ENCODE data around the gene DDX56. TPM values are rescaled to one million over a fixed set of nuclear protein-coding genes. Genes with fewer than 3 reads are reported as not detected.

Gene DDX56
- total RNA-seq, 1 donor from 2014 or later, result 29.6 TPM

GRCh38 chr7:44519546-44519945 is 54.2 kb downstream of the DDX56 start:
- intact Hi-C loops (cut with DNase I), result no loop called here
- no peak for ATAC-seq
- DNase-seq (ENCODE audit: missing footprints), result no peak

- DNase-seq (ENCODE audit: missing footprints), result no peak
- intact Hi-C loops (cut with DNase I), result no loop called here
- ATAC-seq, result no peak
Measured at GRCh38 chr7:44518761-44519160, 54.9 kb downstream of the DDX56 start.

DNA sequence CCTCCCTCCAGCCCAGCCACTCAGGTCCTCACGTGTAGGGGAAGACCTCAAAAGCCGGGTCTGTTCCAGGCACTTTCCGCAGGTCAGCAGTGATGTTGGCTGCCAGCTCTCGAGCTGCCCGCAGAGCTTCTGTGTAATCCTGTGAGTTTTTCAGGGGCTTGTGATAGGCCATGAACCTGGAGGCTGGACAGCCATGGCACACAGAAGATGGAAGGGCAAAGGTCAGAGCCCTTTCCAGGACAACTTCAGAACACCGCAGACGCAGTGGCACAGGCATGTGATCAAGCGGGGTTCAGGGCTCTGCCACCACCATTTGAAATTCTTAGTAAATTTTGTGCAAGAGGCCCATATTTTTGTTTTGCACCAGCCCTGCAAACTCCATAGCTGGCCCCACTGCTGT is 56.5 kb downstream of the DDX56 start:
- ATAC-seq (no peak), DNase-seq (ENCODE audit: missing footprints) (no peak)
- intact Hi-C loops (cut with DNase I), result no loop called here

Other genes starting within 250 kb of the DDX56 start
- 95.4 TPM for gene CAMK2B, start 248.3 kb downstream of the DDX56 start, total RNA-seq
- gene NUDCD3, start 83.2 kb downstream of the DDX56 start, total RNA-seq, result 112 TPM
- 0.05 TPM for gene NPC1L1, start 32.6 kb downstream of the DDX56 start, total RNA-seq
- gene TMED4, start 8.3 kb upstream of the DDX56 start, total RNA-seq, result 49.7 TPM
- 679 TPM for gene OGDH, start 32.7 kb upstream of the DDX56 start, total RNA-seq
- gene ZMIZ2, start 174.9 kb upstream of the DDX56 start, total RNA-seq, result 62.2 TPM
- gene PPIA, start 222.8 kb upstream of the DDX56 start, total RNA-seq, result 524 TPM